AG04449 (cell line): ENCODE data around the gene BCOR.

Experiments used
- CTCF ChIA-PET: fragments of 350-600 bp; formaldehyde crosslinking; extraction: SDS; loops from one replicate; lab custom pipeline; 2021; ENCODE audit warnings: antibody characterized with exemption; lab: Yijun Ruan, JAX
- POLR2A ChIA-PET: fragments of 400-600, 350-600 bp; formaldehyde crosslinking; extraction: SDS; loops from one replicate; lab custom pipeline; 2020; ENCODE audit warnings: antibody characterized with exemption, inconsistent platforms; lab: Yijun Ruan, JAX
- DNase-seq: peaks from one replicate; pipeline ENCODE4 v3.0.0-alpha.2; 2010; ENCODE audit warnings: low read depth, low spot score
- H3K4me3 ChIP-seq: 2 replicates; pipeline ENCODE4 v1.5.1; 2011; ENCODE audit warnings: low read depth, mild to moderate bottlenecking, control low read depth, low read length
- TF ChIP-seq, protein P1 (sequence below): IDR thresholded peaks from one replicate; pipeline ENCODE4 v1.5.1; 2011; ENCODE audit warnings: mild to moderate bottlenecking, moderate library complexity, low read length, control low read depth, inconsistent platforms; ENCODE audit not compliant: insufficient read depth; ENCODE audit errors: missing control alignments

BCOR gene

DNA sequence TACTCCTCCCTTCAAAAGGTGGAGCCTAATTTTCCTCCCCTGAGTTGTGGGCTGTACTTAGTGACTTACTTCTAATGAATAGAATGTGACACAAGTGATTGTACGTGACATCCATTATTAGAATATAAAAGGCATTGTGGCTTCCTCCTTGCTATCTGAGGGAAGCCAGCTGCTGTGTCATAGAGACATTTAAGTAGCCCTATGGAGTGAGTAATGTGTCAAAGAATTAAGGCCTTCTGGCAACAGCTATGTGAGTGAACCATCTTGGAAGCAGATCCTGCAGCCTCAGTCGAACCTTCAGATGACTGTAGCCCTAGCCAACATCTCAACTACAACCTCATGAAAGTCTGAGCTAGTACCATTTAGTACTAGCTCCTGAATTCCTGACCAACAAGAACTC lies 76.1 kb downstream of the BCOR start:
- POLR2A ChIA-PET = no interaction called here
- no peak overlapping the region for H3K4me3 ChIP-seq
- DNase-seq = no peak
- CTCF ChIA-PET = no interaction called here
- TF ChIP-seq, protein P1, sequence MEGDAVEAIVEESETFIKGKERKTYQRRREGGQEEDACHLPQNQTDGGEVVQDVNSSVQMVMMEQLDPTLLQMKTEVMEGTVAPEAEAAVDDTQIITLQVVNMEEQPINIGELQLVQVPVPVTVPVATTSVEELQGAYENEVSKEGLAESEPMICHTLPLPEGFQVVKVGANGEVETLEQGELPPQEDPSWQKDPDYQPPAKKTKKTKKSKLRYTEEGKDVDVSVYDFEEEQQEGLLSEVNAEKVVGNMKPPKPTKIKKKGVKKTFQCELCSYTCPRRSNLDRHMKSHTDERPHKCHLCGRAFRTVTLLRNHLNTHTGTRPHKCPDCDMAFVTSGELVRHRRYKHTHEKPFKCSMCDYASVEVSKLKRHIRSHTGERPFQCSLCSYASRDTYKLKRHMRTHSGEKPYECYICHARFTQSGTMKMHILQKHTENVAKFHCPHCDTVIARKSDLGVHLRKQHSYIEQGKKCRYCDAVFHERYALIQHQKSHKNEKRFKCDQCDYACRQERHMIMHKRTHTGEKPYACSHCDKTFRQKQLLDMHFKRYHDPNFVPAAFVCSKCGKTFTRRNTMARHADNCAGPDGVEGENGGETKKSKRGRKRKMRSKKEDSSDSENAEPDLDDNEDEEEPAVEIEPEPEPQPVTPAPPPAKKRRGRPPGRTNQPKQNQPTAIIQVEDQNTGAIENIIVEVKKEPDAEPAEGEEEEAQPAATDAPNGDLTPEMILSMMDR = no peak

DNA sequence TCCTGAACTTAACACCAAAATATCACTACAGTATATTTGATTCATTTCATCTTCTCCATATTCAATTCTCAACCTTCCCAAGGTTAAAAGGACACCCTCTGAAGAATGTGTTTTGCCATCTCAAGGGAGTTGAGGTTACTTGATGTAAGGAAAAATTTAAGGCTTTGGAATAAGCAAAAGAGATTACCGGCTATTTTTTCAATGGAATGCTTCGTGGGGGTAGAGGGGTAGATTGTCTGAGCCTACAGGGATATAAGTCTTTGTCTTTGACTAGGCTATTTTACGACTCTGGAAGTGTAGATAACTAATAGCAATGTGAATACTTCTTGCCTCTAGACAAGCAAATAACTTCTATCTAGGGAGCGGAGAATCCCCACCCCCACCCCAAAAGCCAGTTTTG lies 78.2 kb downstream of the BCOR start:
- TF ChIP-seq, protein P1 = no peak
- CTCF ChIA-PET = no interaction called here
- H3K4me3 ChIP-seq = no peak overlapping the region
- no peak for DNase-seq
- POLR2A ChIA-PET = no interaction called here

DNA sequence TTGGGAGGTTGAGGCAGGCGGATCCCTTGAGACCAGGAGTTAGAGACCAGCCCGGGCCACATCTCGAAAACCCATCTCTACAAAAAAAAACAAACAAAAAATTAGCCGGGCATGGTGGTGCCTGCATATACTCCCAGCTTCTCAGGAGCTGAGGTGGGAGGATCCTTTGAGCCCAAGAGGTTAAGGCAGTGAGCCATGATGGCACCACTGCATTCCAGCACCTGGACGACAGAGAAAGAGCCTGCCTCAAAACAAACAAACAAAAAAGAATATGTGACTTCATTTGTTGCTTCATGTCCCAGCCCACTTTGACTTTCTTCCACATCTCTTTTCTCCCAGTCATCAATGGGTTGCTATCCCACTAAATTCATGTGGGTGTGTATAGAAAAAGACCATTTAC lies 79.7 kb downstream of the BCOR start:
- DNase-seq = no peak
- H3K4me3 ChIP-seq = no peak overlapping the region
- POLR2A ChIA-PET = no interaction called here
- TF ChIP-seq, protein P1 = no peak
- CTCF ChIA-PET = no interaction called here

DNA sequence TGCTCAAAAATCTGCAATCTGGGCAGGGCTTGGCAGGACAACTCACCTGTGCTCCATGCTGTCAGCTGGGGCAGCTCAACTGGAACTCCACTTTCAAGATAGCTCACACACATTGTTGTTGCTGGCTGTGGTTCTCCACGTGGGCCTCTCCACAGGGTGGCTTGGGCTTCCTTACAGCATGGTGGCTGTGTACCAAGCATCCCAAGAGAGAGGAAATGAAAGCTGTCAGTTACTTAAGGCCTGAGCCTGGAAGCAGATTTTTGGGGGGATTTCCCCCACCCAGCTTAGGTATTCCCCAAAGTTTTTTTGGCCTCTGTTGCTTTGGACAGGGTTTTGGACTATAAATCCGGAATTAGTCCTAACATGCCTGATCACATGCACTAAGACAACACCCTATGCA lies 81.0 kb downstream of the BCOR start:
- CTCF ChIA-PET = no interaction called here
- H3K4me3 ChIP-seq = no peak overlapping the region
- no peak for DNase-seq
- POLR2A ChIA-PET = no interaction called here
- TF ChIP-seq, protein P1 = no peak

DNA sequence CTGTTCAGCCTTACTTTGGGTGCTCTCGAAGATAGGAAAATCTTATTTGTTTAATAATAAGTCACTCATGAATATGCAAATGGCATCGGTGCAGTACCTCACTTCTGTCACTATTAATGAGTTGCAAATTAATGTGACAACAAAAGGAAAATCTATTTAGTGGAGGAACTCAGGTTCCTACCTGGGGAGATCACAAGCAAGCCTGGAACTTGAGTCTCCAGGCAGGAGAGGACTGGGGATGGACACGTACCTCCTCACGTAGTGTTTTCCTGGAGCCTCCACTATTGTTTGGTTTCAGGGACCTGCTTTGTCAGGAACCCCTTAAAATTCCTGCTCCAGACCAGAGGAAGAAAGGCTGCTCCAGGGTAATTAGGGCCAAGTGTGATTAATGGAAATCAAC lies 82.1 kb downstream of the BCOR start:
- ChIA-PET POLR2A (no interaction called here), CTCF (no interaction called here)
- no peak for DNase-seq
- no peak overlapping the region for H3K4me3 ChIP-seq
- TF ChIP-seq, protein P1 = no peak

DNA sequence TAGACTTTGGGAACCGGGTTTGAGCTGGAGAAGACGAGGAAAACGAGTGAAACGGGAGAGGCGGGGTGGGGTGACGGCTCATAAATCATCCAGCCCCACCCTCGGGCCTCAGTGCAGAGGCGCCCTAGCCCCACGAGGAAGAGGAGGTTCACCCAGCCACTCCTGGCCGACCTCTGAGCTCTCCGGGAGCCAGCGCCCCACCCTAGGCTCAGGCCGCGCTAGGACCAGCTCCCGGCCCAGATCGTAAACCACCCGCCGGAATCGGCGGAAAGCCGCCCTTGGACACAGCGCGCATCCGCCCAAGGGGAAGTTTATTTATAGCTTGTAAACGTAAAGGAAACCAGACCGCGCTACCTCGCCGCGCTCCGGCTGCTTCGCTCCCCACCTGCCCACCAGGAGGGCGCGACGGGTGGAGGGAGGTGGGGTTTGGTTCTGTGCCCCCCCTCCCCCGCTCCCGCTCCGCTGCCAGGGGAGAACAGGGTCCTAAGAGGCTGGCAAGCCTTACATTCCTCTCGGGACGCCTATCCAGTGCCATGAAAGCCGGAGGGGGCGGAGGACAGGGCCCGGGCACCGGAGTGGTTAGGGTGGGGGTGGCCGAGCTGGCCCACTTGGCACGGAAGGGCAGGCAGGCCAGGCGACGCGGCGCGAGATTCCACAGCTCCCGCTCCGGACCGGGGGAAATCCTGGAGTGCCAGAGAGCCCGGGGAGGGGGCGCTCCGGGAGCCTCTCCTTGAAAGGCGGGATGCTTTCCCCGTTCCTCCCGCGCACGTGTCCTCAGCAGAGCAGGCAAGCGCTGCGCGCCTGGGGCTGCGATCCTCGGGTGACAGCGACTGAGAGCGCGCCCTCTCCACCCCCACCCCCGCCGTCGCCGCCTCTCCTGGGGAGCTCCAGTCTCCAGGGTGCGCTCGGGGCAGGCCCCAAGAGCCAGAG lies 84.2 kb downstream of the BCOR start:
- H3K4me3 ChIP-seq = peak overlapping the region; percentile 59
- ChIA-PET POLR2A (interaction anchor here (0.7 to 1.7 kb wide), 3 partner anchors 83 to 277 kb away, joined by 3 to 7 read pairs (median 4); no protein-coding TSS in a partner anchor), CTCF (interaction anchor here (0.9 to 1.5 kb wide), 6 partner anchors 12 to 282 kb away, joined by 3 to 4 read pairs (median 3); no protein-coding TSS in a partner anchor)
- TF ChIP-seq, protein P1 = peak; percentile 8
- no peak for DNase-seq
